Endothelial cell of umbilical vein (primary cell): ENCODE measurements around the gene DNAJC25. TPM values are rescaled to one million over a fixed set of nuclear protein-coding genes. Genes with fewer than 3 reads are reported as not detected.
A peak's percentile ranks its signal among the peaks of the same experiment; 100 is the strongest.

Experiments
- BruUV-seq: library from RNA; stranded (reverse); fragments of 400-500 nt; replicated peaks from 2 replicates; lab custom pipeline; 2021; lab: Mats Ljungman, UMichigan
- CTCF ChIA-PET: fragments of 300-600, 350-600 bp; sonication (Branson Sonifier 250); formaldehyde crosslinking; loops from one replicate; lab custom pipeline; 2021; ENCODE audit warnings: antibody characterized with exemption, inconsistent platforms; lab: Charles Lee
- POLR2A ChIA-PET: fragments of 300-600, 350-600 bp; sonication (Branson Sonifier 250); formaldehyde crosslinking; loops from one replicate; lab custom pipeline; 2021; ENCODE audit warnings: antibody characterized with exemption, inconsistent platforms; lab: Charles Lee
- DNase-seq: peaks from one replicate; pipeline ENCODE4 v3.0.0-alpha.2; 2011; ENCODE audit warnings: low read depth, low spot score
- FAIRE-seq: peaks from 2 replicates; lab custom pipeline; 2011; peaks lifted over from hg19 to GRCh38; lab: Jason Lieb, UNC
- H2AFZ ChIP-seq: 2 replicates; pipeline ENCODE4 v1.6.0; 2012; ENCODE audit warnings: low read depth, low read length, control low read depth, inconsistent platforms
- H3K27ac ChIP-seq: 2 replicates; pipeline ENCODE4 v1.5.1; 2011; ENCODE audit warnings: low read depth, mild to moderate bottlenecking, control low read depth, low read length, moderate library complexity; ENCODE audit not compliant: insufficient read depth
- H3K27me3 ChIP-seq, 2 experiments: 2 replicates each; pipeline versions ENCODE4 v1.6.0 to v1.6.1; 2011; ENCODE audit warnings: low read length in 2 of 2, mixed read lengths in 1 of 2; ENCODE audit not compliant: control insufficient read depth in 2 of 2, insufficient read depth in 2 of 2
- H3K36me3 ChIP-seq, 2 experiments: 2 replicates in 1 of 2; 3 replicates in 1 of 2; pipeline ENCODE4 v1.5.1; 2011; ENCODE audit warnings: low read length in 2 of 2, mild to moderate bottlenecking in 1 of 2, moderate library complexity in 1 of 2; ENCODE audit not compliant: control insufficient read depth in 2 of 2, insufficient read depth in 2 of 2; ENCODE audit errors: extremely low read depth in 1 of 2
- H3K4me1 ChIP-seq: 3 replicates; pipeline ENCODE4 v1.5.1; 2011; ENCODE audit warnings: mild to moderate bottlenecking, low read length; ENCODE audit not compliant: control insufficient read depth, insufficient read depth; ENCODE audit errors: extremely low read depth
- H3K4me2 ChIP-seq: 2 replicates; pipeline ENCODE4 v1.6.1; 2011; ENCODE audit warnings: low read length, control low read depth, mixed read lengths; ENCODE audit not compliant: insufficient read depth
- H3K4me3 ChIP-seq, 3 experiments: fragments of 200-600 bp in 1 of 3; sonication (generic), shearing (Covaris generic) in 1 of 3; replicated peaks in 1 of 3; 2 replicates each; pipeline ENCODE4 v1.5.1; 2011 to 2016; ENCODE audit warnings: control low read depth in 3 of 3, low read length in 3 of 3, mild to moderate bottlenecking in 2 of 3, inconsistent platforms in 1 of 3, low read depth in 1 of 3, moderate library complexity in 1 of 3; ENCODE audit not compliant: insufficient read depth in 1 of 3
- H3K79me2 ChIP-seq: 2 replicates; pipeline ENCODE4 v1.6.0; 2012; ENCODE audit warnings: low read length, inconsistent platforms; ENCODE audit not compliant: control insufficient read depth, insufficient read depth
- H3K9ac ChIP-seq: replicated peaks from 2 replicates; pipeline ENCODE3; 2011; ENCODE audit warnings: low read length, control low read depth; ENCODE audit not compliant: insufficient read depth; ENCODE audit errors: extremely low read depth
- H3K9me1 ChIP-seq: replicated peaks from 3 replicates; pipeline ENCODE4 v1.6.0; 2011; ENCODE audit warnings: mild to moderate bottlenecking, low read length; ENCODE audit not compliant: control insufficient read depth, insufficient read depth; ENCODE audit errors: extremely low read depth
- H3K9me3 ChIP-seq: replicated peaks from 2 replicates; pipeline ENCODE4 v1.5.1; 2012; ENCODE audit warnings: low read length, inconsistent platforms; ENCODE audit not compliant: control insufficient read depth, insufficient read depth
- H4K20me1 ChIP-seq: replicated peaks from 2 replicates; pipeline ENCODE3; 2011; ENCODE audit warnings: mild to moderate bottlenecking, low read length; ENCODE audit not compliant: control insufficient read depth, insufficient read depth; ENCODE audit errors: extremely low read depth
- EZH2 ChIP-seq: IDR thresholded peaks from 2 replicates; pipeline ENCODE4 v1.6.1; 2012; ENCODE audit warnings: borderline replicate concordance, low read depth, mild to moderate bottlenecking, moderate library complexity, low read length, inconsistent platforms; ENCODE audit not compliant: severe bottlenecking
- FOS ChIP-seq: IDR thresholded peaks from 2 replicates; pipeline ENCODE4 v1.6.1; 2011; ENCODE audit warnings: mild to moderate bottlenecking, low read length, moderate library complexity, borderline replicate concordance; ENCODE audit not compliant: insufficient read depth
- POLR2AphosphoS5 ChIP-seq: IDR thresholded peaks from 2 replicates; pipeline ENCODE4 v1.6.1; 2012; ENCODE audit warnings: low read depth, mild to moderate bottlenecking, control low read depth, low read length, moderate library complexity; ENCODE audit not compliant: insufficient read depth
- dilution Hi-C: fragments of 300-500 bp; cut with MboI; formaldehyde crosslinking; loops from one replicate; pipeline ENCODE4 v1.15.0; 2019; ENCODE audit warnings: low sequenced_read_pairs; ENCODE audit not compliant: extremely low pct_ligation_motif_present
- intact Hi-C: fragments of 100-400 bp; cut with micrococcal nuclease; formaldehyde crosslinking; loops from one replicate; pipeline ENCODE4 v1.10.0; 2022
- polyA plus RNA-seq, 4 experiments: library from polyadenylated mRNA; depleted of rRNA in 3 of 4; stranded (reverse) in 3 of 4; unstranded in 1 of 4; fragments of >200 nt; gene quantifications; 2 replicates each; pipeline versions ENCODE4 v1.2.1 to v1.2.3, GENCODE V29; 2011 to 2012; ENCODE audit warnings: missing spikeins in 1 of 4
- total RNA-seq: library from RNA; stranded (reverse); gene quantifications from 2 replicates; pipeline ENCODE4 v1.2.3, GENCODE V29; 2021

Gene DNAJC25
- total and polyA plus RNA-seq, 2 donors (not counting 3 experiments of a cell fraction or from before 2014, with no cell fraction given): 1.7 to 5.5 TPM

GRCh38 chr9:111700776-111701175 is 69.6 kb downstream of the DNAJC25 start:
- BruUV-seq: no TSS peak
- no peaks in the 10 kb centered on the region for H4K20me1 ChIP-seq
- peak overlapping the region; percentile 31 for H3K9ac ChIP-seq
- CTCF ChIA-PET: interaction anchor here (0.8 to 2.9 kb wide), 11 partner anchors 10 to 374 kb away, joined by 3 to 11 read pairs (median 4); partner anchors contain the start of gene GNG10
- peaks cover 14% of the 10 kb centered on the region for H3K4me1 ChIP-seq
- dilution Hi-C loops: no loop called here
- peak overlapping the region; percentile 83 for H3K27ac ChIP-seq
- intact Hi-C loops: loop anchor here (1.0 to 5.0 kb wide), 2 partner anchors 20 to 68 kb away; partner anchors contain the start of gene DNAJC25
- H2AFZ ChIP-seq: peak overlapping the region; percentile 94
- H3K4me2 ChIP-seq: peak overlapping the region; percentile 76
- no peaks in the 10 kb centered on the region for H3K79me2 ChIP-seq
- H3K27me3 ChIP-seq: no peaks in the 10 kb centered on the region
- H3K9me3 ChIP-seq: no peaks in the 10 kb centered on the region
- POLR2A ChIA-PET: interaction anchor here (1.0 kb wide), 1 partner anchor 70 kb away, joined by 3 read pairs; the partner anchor contains the start of gene DNAJC25
- H3K36me3 ChIP-seq: no peaks in the 10 kb centered on the region
- TF ChIP-seq EZH2: no peak
- TF ChIP-seq POLR2AphosphoS5: no peak
- TF ChIP-seq FOS: peak; percentile 39
- H3K9me1 ChIP-seq: no peaks in the 10 kb centered on the region
- H3K4me3 ChIP-seq: no peak overlapping the region
- peak; percentile 75 for DNase-seq
- FAIRE-seq: peak; percentile 50

Other genes with a start within 250 kb of the DNAJC25 start
- 72.3 and 89.3 TPM in 2 replicates for gene ECPAS, start 147.0 kb upstream of the DNAJC25 start, total RNA-seq
- 12.0 and 17.9 TPM in 2 replicates for gene ECPAS, start 147.0 kb upstream of the DNAJC25 start, polyA plus RNA-seq
- 1.8 and 2.0 TPM in 2 replicates for gene ZNF483, start 106.2 kb upstream of the DNAJC25 start, total RNA-seq
- gene ZNF483, start 106.2 kb upstream of the DNAJC25 start, polyA plus RNA-seq: 0.14 and 0.23 TPM in 2 replicates
- 79.1 and 101 TPM in 2 replicates for gene PTGR1, start 31.7 kb upstream of the DNAJC25 start, total RNA-seq
- 46.0 and 70.3 TPM in 2 replicates for gene PTGR1, start 31.7 kb upstream of the DNAJC25 start, polyA plus RNA-seq
- 32.9 and 33.0 TPM in 2 replicates for gene GNG10, start 30.3 kb downstream of the DNAJC25 start, total RNA-seq
- gene GNG10, start 30.3 kb downstream of the DNAJC25 start, polyA plus RNA-seq: 22.3 and 31.9 TPM in 2 replicates
- not detected in 2 replicates for gene SHOC1, start 163.6 kb downstream of the DNAJC25 start, total RNA-seq
- gene SHOC1, start 163.6 kb downstream of the DNAJC25 start, polyA plus RNA-seq: not detected in 2 replicates